GM18508 (cell line): ENCODE data around the gene ASTN1.
"Not testable (repeated sequence)": the region's sequence is repeated elsewhere in the genome, so short reads cannot be mapped to it uniquely, and the experiment has no call there.

ENCODE experiments used
- ATAC-seq: cut with Tn5 transposase; IDR thresholded peaks from one replicate; pipeline ENCODE4 v1.9.1; 2021; ENCODE audit warnings: moderate number of reproducible peaks; ENCODE audit not compliant: insufficient read depth, unreplicated experiment

Gene ASTN1

DNA sequence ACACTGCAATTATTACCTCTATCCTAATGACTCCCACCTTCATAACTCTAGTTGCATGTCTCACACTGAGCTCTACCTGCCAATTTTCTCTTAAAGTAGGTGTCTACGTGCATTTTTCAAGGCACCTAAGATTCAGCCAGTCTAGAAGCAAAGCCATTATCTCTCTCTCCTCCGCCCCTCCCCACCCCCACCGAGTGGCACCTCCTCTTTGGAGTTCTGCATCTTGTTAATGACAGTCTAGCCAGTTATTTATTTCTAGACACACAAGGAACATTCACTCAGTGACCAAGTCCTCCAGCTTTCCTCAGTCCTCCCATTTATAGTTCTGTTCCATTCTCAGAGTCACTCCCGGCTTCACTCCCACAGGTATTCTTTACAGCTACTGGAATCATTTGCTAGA, 47.6 kb downstream of the ASTN1 start:
- no peak for ATAC-seq

DNA sequence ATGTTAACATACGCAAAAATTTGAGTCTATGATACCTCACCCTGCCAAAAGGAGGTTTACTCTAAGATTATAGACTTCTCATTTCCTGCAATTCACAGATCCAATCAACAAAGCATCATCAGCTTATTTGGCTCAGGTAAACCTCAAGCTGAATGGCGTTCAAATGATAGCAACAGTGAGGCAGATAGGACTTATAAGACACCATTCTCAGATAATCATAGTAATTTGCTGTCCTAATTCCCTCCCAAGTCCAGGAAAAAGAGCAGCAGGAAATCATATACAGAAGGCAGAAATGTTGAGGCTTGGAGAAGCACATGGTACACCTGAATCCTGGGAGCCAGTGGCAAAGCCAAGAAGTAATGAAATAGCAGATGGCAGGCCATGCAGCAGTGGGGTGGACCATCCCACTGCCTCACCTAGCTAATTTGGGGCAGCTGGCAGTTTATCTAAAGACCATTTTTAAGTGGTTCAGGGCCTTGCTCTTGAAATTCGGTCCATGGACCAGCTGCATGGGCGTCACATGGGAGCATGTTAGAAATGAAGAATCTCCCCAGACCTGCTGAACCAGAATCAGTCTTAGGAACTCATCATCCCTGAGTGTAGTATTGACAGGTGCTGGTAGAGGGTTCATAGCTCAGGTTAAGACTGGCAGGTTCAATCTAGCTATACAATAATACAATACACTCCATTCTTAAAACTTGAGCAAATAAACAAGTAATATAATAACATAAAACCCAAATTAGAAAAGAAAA, 57.7 kb downstream of the ASTN1 start:
- ATAC-seq = no peak

DNA sequence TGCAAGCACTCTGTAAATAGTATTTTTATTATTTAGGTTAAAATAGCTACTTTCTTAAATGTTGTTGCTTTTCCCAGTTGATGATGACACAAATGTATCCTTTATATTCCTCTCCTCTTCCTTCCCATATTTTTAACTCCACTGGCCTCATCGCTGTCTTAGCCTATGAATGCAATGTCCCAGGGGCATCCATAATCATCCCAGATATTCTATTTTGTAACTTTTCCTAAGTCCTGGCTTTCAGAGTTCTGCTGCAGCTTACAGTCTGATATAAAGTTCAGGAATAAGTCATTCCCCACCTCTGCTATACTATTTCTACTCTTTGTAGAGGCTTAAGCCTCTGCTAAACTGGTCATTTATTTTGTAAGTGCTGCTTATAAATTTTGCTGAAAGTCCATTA, 58.3 kb downstream of the ASTN1 start:
- ATAC-seq = no peak

DNA sequence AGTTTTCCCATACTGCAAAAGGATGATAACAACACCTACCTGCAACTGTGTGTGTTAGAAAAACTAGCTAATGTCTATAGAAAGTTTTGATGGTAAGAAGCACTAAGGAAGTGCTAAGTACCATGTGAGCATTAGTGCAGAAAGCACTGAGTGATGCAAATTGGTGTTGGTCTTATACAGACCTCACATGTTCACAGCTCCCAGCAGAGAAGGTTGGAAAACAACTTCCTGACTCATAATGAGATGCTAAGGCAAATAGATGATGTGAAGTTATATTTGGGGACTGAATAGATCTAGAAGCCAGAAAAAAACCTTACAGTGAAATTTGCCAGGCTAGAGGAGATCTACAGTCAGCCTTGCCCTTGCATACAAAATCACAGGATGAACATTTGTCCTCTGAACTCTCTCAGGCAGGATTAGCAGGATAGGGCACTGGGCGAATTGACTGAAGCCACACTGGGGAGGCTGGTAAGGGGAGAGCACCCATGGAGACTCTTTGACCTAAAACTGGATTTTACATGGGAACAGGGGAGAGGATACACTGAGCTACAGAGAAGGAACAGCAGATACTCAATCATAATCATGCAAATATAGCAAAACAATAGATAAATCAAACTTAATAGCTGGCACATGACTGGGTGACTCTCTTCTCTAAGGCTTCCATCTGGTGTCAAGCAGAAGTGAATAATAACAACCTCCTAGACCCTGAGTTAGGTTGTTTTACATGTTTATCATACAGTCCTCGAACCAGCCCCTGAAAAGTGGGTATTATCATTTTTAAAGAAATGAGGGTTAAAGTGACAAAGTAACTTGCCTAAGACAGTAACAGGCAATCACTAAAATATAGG, 61.3 kb downstream of the ASTN1 start:
- ATAC-seq = no peak

DNA sequence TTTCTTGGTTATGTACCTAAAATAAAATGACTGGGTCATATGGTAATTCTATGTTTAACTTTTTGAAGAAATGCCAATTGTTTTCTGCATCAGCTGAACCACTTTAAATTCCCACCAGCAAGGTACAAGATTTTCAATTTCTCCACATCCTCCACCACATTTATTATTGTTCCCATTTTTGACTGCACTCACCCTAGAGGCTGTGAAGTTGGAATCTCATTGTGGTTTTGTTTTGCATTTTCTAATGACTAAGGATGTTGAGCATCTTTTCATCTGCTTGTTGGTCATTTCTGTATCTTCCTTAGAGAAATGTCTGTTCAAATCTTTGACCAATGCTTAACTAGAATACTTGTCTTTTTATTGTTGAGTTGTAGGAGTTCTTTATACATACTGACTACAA, 72.5 kb downstream of the ASTN1 start:
- ATAC-seq = no peak

DNA sequence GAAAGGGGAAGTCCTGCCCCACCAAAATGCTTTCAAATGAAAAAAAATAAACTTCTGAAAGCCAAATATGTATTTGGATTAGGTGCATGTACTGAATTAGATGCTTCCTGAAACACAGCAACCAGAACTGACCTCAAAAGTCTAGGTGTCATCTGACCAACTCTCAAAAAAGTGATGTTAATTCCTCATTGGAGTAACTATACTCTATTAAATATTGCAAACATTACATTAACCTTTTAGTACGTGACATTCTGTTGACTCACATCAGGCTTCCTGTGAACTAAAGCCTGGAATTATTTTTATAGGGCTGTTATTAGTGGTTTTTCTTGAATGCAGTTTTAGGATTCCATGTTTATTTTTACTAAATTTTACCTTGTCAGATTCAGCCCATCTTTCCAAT, 73.5 kb downstream of the ASTN1 start:
- ATAC-seq = no peak

DNA sequence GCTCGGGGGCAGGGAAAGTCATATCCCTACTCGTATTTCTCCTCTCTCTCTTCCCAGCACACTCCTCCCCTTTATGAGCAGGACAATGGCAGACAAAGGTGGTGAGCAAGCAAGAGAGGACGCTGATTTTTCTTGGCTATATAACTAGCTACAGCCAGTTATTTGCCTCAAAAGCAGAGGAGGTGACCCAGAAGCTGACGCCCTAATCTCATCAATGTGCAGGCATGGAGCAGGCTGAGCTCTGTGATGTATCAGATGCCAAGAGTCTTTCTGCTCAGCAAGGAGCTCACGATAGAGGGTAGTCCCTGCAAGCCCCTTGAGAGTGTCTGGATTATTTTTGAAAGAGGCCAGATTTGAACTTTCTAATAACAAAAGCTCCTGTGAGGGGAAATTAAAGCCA, 75.5 kb downstream of the ASTN1 start:
- ATAC-seq = no peak

DNA sequence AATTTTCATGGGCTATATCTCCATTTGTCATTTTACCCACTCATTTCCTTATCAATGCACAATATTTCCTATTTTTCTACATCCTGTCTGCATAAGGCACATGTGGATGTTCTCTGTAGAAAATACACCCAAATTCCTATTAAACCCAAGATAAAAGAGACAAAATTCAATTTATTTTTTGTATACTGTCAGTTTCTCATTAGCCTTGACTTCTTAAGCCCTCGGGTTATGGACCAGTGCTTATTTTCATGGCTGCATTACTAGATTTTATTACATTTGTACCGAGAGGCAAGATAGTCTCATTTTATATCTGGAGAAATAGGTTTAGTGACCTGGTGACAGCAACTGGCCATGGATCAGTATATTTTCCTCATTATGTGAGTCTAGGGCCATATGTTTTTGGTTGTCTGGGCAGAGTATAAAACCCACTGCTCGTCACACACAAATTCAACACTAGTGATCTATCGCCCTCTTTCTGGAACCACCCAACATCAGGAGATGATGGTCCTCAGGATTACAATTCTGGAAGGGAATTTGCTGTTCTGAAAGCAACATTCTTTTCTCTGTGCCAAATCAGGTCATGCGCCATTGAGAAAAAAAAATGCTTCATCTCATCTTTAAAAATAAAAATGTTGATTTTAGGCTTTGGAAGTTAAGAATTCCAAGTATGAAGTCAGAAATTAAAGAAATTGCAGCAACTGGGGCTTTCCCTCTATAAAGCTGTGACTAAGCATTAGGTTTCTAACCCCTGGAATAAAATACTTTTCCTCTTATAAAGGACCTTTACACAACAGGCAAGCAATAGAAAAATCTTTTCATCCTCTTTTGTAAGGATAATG, 81.4 kb downstream of the ASTN1 start:
- no peak for ATAC-seq

DNA sequence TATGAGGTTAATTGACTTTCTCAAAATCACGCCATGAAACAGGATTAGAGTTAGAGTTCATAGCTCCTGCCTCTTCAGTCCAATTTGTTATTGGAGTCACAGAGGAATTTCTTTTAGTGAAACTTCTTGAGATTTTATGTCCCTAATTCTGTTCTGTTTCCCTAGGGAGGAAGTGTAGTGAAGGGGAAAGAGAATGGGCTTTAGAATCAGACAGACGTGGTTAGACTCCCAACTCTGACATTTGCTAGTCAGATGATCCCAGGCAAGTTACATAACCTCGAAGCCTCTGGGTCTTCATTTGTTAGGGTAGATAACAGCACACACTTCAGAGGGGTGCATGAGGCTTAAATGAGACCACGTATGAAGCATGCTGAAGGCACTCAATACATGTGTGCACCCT, 83.9 kb downstream of the ASTN1 start:
- ATAC-seq = no peak

DNA sequence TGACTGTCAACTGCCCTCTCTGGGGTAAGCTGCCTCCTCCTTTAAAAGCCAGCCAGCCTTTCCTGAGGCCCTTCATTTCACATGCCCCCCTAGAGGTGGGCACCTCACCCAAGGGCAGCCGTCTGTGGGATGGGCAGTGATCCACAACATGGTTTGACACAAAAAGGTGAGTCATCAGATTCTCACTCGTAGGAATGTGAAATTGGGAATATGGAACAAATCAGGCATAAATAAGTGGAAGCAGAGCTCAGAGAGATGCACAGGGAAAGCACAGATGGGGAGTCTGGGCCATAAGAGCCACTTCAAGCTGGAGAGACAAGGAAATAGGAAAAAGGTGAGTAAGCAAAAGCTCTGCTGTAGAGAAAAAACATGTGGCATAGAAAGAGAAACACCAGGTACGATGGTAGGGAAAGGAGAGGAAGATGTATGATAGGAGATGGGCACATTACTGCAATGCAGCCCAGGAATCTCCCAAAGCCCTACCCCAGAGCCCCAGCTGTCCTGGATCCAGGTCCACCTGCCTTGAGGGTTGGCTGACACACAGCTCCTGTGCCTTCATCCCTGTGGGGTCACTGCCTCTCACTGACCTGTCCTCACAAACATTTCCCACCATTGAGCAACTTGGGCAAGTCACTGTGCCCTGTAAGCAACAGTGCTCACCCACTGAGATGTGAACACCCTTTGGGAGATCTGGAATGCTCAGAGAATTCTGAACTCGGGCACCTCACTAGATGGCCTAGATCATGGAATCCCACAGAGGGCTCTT, 86.6 kb downstream of the ASTN1 start:
- no peak for ATAC-seq

DNA sequence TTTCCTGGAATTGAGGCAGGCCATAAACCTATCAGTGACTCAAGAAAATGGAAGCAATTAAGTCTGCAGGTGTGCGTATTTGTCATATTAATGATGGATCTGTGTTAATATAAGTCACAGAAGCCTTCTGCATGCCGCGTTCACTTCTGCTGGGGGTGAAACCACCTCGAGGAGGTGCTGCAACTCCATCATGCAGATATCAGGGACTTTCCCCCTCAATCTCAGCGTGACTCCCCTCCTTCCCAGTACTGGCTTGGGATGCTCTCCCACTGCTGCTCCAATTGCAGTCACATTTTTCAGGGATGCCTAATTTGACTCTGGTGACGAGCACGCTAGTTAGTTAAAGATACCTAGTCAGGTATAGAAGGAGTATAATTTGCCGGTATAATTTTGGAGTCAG, 87.5 kb downstream of the ASTN1 start:
- ATAC-seq = no peak

DNA sequence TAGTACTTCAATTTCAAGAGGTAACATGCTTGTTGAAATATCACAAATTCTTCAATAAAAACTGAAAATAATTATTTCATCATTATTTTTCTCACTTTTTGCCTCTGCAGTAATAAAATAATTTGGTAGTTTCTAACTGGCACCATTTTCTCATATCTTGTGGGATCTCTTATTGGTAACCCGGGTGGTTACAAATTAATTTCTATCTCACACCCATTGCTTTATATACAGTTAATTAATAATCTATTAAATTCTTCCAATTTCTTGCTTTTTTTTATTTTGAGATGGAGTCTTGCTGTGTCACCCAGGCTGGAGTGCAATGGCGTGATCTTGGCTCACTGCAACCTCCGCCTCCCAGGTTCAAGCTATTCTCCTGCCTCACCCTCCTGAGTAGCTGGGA, 89.7 kb downstream of the ASTN1 start:
- not testable (repeated sequence) for ATAC-seq

DNA sequence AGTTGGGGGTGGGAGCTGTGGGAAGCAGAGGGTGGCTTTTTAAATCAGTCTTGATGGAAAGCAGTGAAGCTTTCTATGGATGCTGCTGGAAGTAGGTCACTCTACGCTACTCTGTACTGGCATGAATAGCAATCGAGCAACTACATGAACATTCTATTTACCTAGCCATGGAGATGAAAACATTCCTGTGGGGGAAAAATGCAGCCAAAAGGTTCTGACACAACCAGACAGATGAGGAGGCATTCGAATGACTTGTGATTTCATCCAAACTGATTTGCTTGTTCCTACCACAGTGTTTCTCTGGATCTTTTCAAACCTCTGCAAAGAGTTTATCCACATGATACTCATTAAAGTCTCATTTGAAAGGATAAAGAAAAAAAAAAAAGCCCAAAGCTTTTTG, 95.0 kb downstream of the ASTN1 start:
- ATAC-seq = no peak

DNA sequence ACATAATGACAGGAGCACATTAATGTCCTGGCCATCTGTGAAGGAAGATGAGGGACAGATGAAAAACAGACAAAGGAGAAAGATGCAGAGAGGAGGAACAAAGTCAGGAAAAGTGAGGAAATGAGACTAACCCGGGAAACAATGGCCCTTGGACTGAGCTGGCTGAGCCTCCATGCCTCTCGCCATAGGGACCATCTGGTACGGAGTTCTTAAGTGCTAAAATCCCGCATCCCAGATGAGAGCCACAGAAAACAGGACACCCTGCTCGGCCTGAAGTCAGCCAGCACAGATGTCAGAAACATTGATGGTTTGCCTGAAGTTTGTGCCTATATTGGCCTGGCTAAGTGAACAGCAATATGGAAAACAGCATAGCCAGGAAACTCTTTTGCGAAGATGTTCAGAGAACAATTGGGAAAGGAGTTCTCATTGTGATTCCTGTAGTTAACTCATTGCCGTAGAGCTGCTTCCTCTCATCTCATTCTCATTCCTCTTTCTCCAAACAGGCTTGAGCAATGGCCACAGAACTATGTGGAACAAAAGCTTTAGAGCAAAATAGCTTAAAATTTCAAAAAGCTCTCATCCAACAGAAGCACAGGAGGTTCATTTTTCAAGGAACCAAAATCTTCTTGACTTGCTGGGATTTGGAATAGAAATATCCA, 96.6 kb downstream of the ASTN1 start:
- ATAC-seq = no peak

DNA sequence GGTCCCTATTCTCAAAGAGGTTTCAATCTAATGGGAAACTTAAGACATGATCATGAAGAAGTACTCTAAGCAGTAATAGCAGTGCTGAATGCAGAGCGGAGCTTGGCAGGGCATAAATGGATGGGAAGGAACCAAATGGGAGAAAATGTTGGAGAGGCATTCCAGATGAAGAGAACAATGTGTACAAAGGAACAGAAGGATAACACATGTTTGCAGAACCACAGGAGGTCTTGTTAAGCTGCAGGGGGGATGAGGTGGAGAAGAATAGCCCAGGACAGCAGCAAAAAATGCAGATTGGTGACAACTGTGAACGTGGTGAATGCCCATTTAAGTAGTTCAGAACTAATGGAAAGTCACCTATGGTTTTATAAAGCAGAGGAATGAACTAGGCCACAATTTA, 99.1 kb downstream of the ASTN1 start:
- ATAC-seq = no peak

DNA sequence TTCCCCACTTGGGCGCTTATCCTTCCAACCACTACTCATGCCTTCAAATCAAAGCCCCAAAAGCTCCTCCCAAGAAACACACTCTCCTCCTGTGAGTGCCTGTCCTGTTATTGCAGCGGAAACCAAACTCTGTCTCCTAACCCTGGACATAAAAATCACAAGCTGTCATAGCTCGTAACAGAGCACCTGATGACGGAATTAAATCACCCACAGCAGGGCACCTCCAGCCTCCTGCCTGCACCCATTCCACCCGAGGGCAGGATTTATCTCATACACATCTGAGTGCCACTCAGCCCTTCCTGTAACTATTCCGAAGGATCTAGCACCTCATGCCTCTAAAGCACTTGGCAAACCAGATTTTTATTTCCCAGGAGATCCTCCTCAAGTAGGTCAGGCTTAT, 100.9 kb downstream of the ASTN1 start:
- ATAC-seq = no peak

DNA sequence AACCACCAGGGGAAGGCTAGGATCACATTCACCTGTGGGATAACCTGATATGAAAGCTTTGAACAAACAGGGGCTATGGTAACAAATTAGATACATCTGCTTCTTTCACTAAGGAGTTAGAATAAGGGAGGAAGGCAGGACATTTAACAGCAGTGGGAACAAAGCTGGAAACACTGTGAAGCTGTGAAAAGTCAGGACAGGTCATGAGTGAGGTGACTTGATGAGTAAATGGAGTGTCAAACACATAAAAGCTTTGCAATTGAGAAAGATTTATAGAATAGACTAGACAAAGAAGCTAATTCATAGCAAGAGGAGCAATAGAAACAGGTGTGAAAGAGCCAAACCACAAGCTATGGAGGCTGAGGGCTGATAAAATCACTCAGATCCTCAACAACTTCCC, 110.0 kb downstream of the ASTN1 start:
- no peak for ATAC-seq

DNA sequence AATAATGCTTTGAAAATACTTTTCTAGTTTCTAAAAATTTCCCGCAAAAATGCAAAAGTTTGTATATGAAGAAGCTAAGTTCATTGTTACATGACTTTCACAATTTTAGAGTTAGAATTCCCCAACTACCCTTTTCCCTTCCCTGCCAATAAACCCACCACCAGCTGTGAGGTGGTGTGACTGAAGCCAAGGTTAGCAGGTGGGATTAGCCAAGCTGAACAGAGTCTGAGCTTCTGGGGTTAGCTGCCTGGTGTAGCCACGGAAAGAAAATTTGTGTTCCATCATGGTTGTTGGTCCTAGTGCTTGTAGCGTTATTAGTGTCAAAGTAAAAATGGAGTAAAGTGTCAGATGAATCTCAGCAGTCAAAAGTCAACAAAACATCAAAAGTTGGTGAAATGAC, 110.9 kb downstream of the ASTN1 start:
- ATAC-seq = no peak

DNA sequence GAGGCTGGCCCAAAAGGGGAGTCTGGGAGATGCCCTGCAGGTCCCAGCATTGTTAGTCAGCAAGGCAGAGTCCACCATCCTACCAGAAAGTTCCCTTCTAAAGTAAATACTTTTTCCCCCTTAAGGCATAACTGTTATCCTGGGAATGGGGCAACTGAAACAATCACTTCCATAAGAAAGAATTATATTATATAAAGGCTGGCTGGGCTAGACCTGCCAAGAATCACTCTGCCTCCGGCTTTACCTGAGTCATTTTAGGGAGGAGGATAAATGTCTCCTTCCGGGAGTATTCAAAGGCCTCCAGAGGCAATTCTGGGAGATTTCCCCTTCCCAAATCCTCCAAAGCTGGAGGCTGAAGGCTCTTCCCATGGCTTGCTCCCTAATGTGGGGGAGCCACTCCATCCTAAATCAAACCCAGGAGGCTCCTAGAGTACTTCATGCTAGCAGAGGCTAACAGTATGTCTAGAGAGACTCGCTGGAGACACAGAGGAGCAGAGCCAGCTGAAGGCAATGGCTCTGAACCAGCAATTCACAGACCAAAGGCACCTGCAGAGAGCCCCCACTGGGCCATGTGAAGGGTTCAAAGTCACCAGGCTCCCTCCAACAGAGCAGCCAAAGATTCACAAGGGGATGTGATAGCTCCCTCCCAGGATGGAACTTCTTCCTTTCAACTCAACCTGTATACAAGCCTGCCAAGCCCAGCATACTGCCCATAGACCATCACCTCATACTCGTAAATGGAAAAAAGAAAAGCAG, 116.0 kb downstream of the ASTN1 start:
- ATAC-seq = no peak
